ENCODE measurements around the gene NKAPD1. TPM values are rescaled to one million over a fixed set of nuclear protein-coding genes. Genes with fewer than 3 reads are reported as not detected.

Gene NKAPD1
- total and polyA plus RNA-seq, 9 of the 15 experiments (the other 6 are each of a cell fraction or from before 2014, with no cell fraction given), result 14.1 to 73.5 (median 29.3) TPM

DNA sequence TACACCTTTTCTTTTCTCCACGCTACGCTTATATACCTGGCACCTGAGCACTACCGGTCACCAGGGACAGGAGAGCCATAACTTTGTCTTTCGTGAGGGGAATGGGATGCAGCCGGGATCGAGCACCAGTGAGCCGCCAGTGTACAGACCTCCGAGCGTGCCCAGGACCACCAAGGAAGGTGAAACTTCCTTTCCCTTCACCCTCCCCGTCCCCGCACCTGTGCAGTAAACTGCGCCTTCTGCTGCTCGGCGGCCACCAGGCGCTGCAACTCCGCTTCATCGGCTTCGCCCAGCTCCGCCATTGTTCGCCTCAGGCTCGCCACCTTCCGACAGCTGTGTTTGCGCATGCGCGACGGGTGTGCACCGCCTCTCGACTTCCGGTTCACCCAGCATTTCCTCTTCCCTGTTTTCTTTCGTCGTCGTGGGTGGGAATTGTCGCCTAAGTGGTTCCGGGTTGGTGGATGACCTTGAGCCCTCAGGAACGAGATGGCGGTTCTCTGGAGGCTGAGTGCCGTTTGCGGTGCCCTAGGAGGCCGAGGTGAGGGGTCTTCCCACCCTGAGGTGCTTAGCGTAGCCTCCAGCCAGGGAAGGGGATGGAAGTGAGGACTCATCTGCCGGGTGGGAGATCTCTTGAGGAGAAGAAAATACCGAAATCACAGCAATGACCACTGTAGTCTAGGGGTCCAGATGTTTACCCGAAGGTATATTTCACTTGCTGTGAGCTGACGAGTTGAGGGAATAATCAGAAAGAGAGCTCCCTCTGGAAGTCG, 12.5 kb downstream of the NKAPD1 start, which contains the start of the genes SDHD and TIMM8B (continued):
- TF ChIP-seq POLR2AphosphoS5 (IDR thresholded peaks at IDR 0.05; ENCODE audit: control insufficient read depth, insufficient read depth, low read depth, low read length), result peak; percentile 92
- no peak for TF ChIP-seq CEBPG (CRISPR knock-in tag; IDR thresholded peaks at IDR 0.05)
- TF ChIP-seq CEBPG (tag; conservative IDR thresholded peaks at IDR 0.05 in 1 of 2, IDR thresholded peaks at IDR 0.05 in 1 of 2), result no peak
- peak; percentile 73 for TF ChIP-seq PML (IDR thresholded peaks at IDR 0.05; ENCODE audit: low read length)
- TF ChIP-seq HDAC2 (IDR thresholded peaks at IDR 0.05), result peak; percentile 38; the same call in 1 of the 2 replicates
- TF ChIP-seq, protein P1, sequence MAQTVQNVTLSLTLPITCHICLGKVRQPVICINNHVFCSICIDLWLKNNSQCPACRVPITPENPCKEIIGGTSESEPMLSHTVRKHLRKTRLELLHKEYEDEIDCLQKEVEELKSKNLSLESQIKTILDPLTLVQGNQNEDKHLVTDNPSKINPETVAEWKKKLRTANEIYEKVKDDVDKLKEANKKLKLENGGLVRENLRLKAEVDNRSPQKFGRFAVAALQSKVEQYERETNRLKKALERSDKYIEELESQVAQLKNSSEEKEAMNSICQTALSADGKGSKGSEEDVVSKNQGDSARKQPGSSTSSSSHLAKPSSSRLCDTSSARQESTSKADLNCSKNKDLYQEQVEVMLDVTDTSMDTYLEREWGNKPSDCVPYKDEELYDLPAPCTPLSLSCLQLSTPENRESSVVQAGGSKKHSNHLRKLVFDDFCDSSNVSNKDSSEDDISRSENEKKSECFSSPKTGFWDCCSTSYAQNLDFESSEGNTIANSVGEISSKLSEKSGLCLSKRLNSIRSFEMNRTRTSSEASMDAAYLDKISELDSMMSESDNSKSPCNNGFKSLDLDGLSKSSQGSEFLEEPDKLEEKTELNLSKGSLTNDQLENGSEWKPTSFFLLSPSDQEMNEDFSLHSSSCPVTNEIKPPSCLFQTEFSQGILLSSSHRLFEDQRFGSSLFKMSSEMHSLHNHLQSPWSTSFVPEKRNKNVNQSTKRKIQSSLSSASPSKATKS (CRISPR knock-in tag; IDR thresholded peaks at IDR 0.05), result no peak
- TF ChIP-seq ESRRB (CRISPR knock-in tag; IDR thresholded peaks at IDR 0.05; ENCODE audit: borderline replicate concordance), result no peak
- TF ChIP-seq, protein P2, sequence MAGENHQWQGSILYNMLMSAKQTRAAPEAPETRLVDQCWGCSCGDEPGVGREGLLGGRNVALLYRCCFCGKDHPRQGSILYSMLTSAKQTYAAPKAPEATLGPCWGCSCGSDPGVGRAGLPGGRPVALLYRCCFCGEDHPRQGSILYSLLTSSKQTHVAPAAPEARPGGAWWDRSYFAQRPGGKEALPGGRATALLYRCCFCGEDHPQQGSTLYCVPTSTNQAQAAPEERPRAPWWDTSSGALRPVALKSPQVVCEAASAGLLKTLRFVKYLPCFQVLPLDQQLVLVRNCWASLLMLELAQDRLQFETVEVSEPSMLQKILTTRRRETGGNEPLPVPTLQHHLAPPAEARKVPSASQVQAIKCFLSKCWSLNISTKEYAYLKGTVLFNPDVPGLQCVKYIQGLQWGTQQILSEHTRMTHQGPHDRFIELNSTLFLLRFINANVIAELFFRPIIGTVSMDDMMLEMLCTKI (IDR thresholded peaks at IDR 0.05; ENCODE audit: partially characterized antibody), result no peak
- TF ChIP-seq PHF20 (IDR thresholded peaks at IDR 0.05; ENCODE audit: partially characterized antibody), result peak; percentile 95
- TF ChIP-seq, protein P3, sequence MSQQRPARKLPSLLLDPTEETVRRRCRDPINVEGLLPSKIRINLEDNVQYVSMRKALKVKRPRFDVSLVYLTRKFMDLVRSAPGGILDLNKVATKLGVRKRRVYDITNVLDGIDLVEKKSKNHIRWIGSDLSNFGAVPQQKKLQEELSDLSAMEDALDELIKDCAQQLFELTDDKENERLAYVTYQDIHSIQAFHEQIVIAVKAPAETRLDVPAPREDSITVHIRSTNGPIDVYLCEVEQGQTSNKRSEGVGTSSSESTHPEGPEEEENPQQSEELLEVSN (IDR thresholded peaks at IDR 0.05; ENCODE audit: borderline replicate concordance in 1 of 2, extremely low read depth in 1 of 2, insufficient read depth in 1 of 2, insufficient read length in 1 of 2, low read depth in 1 of 2, low read length in 1 of 2, poor library complexity in 1 of 2, severe bottlenecking in 1 of 2), result peak; percentile 51 to 66
- no peak; the same call in 1 of the 2 replicates for TF ChIP-seq RB1 (IDR thresholded peaks at IDR 0.05; ENCODE audit: low read depth)
- TF ChIP-seq POLR2B (IDR thresholded peaks at IDR 0.05; ENCODE audit: low read depth, partially characterized antibody), result peak; percentile 92
- TF ChIP-seq, protein P4, sequence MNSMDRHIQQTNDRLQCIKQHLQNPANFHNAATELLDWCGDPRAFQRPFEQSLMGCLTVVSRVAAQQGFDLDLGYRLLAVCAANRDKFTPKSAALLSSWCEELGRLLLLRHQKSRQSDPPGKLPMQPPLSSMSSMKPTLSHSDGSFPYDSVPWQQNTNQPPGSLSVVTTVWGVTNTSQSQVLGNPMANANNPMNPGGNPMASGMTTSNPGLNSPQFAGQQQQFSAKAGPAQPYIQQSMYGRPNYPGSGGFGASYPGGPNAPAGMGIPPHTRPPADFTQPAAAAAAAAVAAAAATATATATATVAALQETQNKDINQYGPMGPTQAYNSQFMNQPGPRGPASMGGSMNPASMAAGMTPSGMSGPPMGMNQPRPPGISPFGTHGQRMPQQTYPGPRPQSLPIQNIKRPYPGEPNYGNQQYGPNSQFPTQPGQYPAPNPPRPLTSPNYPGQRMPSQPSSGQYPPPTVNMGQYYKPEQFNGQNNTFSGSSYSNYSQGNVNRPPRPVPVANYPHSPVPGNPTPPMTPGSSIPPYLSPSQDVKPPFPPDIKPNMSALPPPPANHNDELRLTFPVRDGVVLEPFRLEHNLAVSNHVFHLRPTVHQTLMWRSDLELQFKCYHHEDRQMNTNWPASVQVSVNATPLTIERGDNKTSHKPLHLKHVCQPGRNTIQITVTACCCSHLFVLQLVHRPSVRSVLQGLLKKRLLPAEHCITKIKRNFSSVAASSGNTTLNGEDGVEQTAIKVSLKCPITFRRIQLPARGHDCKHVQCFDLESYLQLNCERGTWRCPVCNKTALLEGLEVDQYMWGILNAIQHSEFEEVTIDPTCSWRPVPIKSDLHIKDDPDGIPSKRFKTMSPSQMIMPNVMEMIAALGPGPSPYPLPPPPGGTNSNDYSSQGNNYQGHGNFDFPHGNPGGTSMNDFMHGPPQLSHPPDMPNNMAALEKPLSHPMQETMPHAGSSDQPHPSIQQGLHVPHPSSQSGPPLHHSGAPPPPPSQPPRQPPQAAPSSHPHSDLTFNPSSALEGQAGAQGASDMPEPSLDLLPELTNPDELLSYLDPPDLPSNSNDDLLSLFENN (IDR thresholded peaks at IDR 0.05; ENCODE audit: low read depth in 2 of 2, low read length in 2 of 2), result no peak
- TF ChIP-seq NCOA1 (IDR thresholded peaks at IDR 0.05; ENCODE audit: low read depth), result 0 out of 2 replicates have a peak, but pooled peaks have one; percentile 26
- TF ChIP-seq ILF3 (IDR thresholded peaks at IDR 0.05; ENCODE audit: borderline replicate concordance), result no peak
- peak; percentile 87 for TF ChIP-seq KDM5B (IDR thresholded peaks at IDR 0.05; ENCODE audit: insufficient replicate concordance, low read depth, low read length)
- TF ChIP-seq ZNF146 (CRISPR knock-in tag; IDR thresholded peaks at IDR 0.05; ENCODE audit: unreplicated experiment), result no peak
- no peak for TF ChIP-seq ZFP36 (IDR thresholded peaks at IDR 0.05; ENCODE audit: low read depth, low read length, partially characterized antibody)
- TF ChIP-seq TAF7 (tag; IDR thresholded peaks at IDR 0.05), result peak; percentile 89
